ENCODE data around the gene CENPO.
"Not testable (repeated sequence)": the region's sequence is repeated elsewhere in the genome, so short reads cannot be mapped to it uniquely, and the experiment has no call there.

Gene CENPO

GRCh38 chr2:24791452-24791851, 1.8 kb upstream of the CENPO start:
- DNase-seq: no peak

GRCh38 chr2:24792542-24792873, 717 bp upstream of the CENPO start:
- no peak for DNase-seq

GRCh38 chr2:24793761-24794435, 673 bp downstream of the CENPO start:
- DNase-seq: peak; percentile 11

- DNase-seq: no peak
Observed at GRCh38 chr2:24797644-24798043, 4.4 kb downstream of the CENPO start.

- not testable (repeated sequence) for DNase-seq
Observed at GRCh38 chr2:24800487-24800886, 7.3 kb downstream of the CENPO start.

GRCh38 chr2:24805811-24806660, 12.8 kb downstream of the CENPO start:
- DNase-seq: not testable (repeated sequence)

- DNase-seq: no peak
Observed at GRCh38 chr2:24806661-24807036, 13.4 kb downstream of the CENPO start.

- no peak for DNase-seq
Observed at GRCh38 chr2:24809316-24810007, 16.2 kb downstream of the CENPO start.

- no peak for DNase-seq
Observed at GRCh38 chr2:24813691-24814137, 20.5 kb downstream of the CENPO start.

- DNase-seq: no peak
Observed at GRCh38 chr2:24814516-24814915, 21.3 kb downstream of the CENPO start.

- no peak for DNase-seq
Observed at GRCh38 chr2:24815171-24815570, 21.9 kb downstream of the CENPO start.

GRCh38 chr2:24816404-24816803, 23.2 kb downstream of the CENPO start:
- DNase-seq: no peak

GRCh38 chr2:24816884-24817283, 23.7 kb downstream of the CENPO start:
- no peak for DNase-seq

- DNase-seq: no peak
Observed at GRCh38 chr2:24818721-24819167, 25.5 kb downstream of the CENPO start.

GRCh38 chr2:24819442-24820174, 26.4 kb downstream of the CENPO start:
- DNase-seq: no peak

- no peak for DNase-seq
Observed at GRCh38 chr2:24820175-24820513, 26.9 kb downstream of the CENPO start.

GRCh38 chr2:24820598-24821432, 27.6 kb downstream of the CENPO start:
- DNase-seq: no peak

GRCh38 chr2:24821433-24821891, 28.2 kb downstream of the CENPO start:
- no peak for DNase-seq

- no peak for DNase-seq
Observed at GRCh38 chr2:24822049-24822706, 29.0 kb downstream of the CENPO start.

- DNase-seq: no peak
Observed at GRCh38 chr2:24824071-24824588, 30.9 kb downstream of the CENPO start.
